HCT116 (cell line): ENCODE data around the gene TALDO1. TPM values are rescaled to one million over a fixed set of nuclear protein-coding genes. Genes with fewer than 3 reads are reported as not detected.
"Not testable (repeated sequence)": the region's sequence is repeated elsewhere in the genome, so short reads cannot be mapped to it uniquely, and the experiment has no call there.

Experiments used
- ATAC-seq: fragments of 200-7000 bp; cut with Tn5 transposase; 2 replicates; pipeline ENCODE4 v1.9.1; 2020; ENCODE audit warnings: mild to moderate bottlenecking, moderate library complexity
- BruUV-seq: library from RNA; stranded (reverse); fragments of 400-500 nt; replicated peaks from 2 replicates; lab custom pipeline; 2021; lab: Mats Ljungman, UMichigan
- CTCF ChIA-PET: fragments of 300-600 bp; sonication (Branson Sonifier 250); formaldehyde crosslinking; loops from one replicate; lab custom pipeline; 2021; ENCODE audit warnings: antibody characterized with exemption; lab: Charles Lee
- POLR2A ChIA-PET: fragments of 300-600, 350-600 bp; sonication (Branson Sonifier 250); formaldehyde crosslinking; loops from one replicate; lab custom pipeline; 2021; ENCODE audit warnings: antibody characterized with exemption; lab: Charles Lee
- RAD21 ChIA-PET, 2 experiments: fragments of 300-600 bp; sonication (Branson Sonifier 250); formaldehyde crosslinking; loops; one replicate each; lab custom pipeline; 2023; ENCODE audit warnings: low total read pairs in 2 of 2; ENCODE audit not compliant: uncharacterized antibody in 2 of 2, unreplicated experiment in 2 of 2, low non-redundant PET in 1 of 2; lab: Charles Lee
- DNase-seq: peaks from one replicate; pipeline ENCODE4 v3.0.0-alpha.2; 2010; ENCODE audit warnings: low read depth, low spot score
- H2AFZ ChIP-seq: fragments of 200-600 bp; shearing (Covaris generic), sonication (generic); 2 replicates; pipeline ENCODE4 v1.6.1; 2017; ENCODE audit warnings: low read depth, mixed run types, mixed read lengths, antibody characterized with exemption, low read length; ENCODE audit not compliant: poor library complexity, severe bottlenecking
- H3K27ac ChIP-seq: 2 replicates; pipeline ENCODE4 v1.5.1; 2012; ENCODE audit warnings: low read depth, low read length
- H3K27me3 ChIP-seq: fragments of 200-600 bp; sonication (generic); 2 replicates; pipeline ENCODE4 v1.6.1; 2016; ENCODE audit warnings: mixed run types, low read length, mixed read lengths; ENCODE audit not compliant: insufficient read depth
- H3K36me3 ChIP-seq, 2 experiments: fragments of 200-500 bp in 1 of 2; fragments of 200-600 bp in 1 of 2; sonication (Bioruptor generic) in 1 of 2; sonication (generic) in 1 of 2; 2 replicates each; pipeline versions ENCODE4 v1.5.1 to v1.6.1; 2014 to 2016; ENCODE audit warnings: low read length in 2 of 2, inconsistent platforms in 1 of 2, mixed read lengths in 1 of 2, mixed run types in 1 of 2; ENCODE audit not compliant: insufficient read depth in 2 of 2, control insufficient read depth in 1 of 2
- H3K4me1 ChIP-seq, 2 experiments: fragments of 200-600 bp in 1 of 2; sonication (generic) in 1 of 2; 2 replicates each; pipeline versions ENCODE4 v1.5.1 to v1.6.1; 2012 to 2017; ENCODE audit warnings: low read length in 2 of 2, inconsistent platforms in 1 of 2, mild to moderate bottlenecking in 1 of 2, mixed read lengths in 1 of 2, mixed run types in 1 of 2, moderate library complexity in 1 of 2; ENCODE audit not compliant: insufficient read depth in 2 of 2, control insufficient read depth in 1 of 2
- H3K4me2 ChIP-seq: fragments of 200-600 bp; sonication (generic); 2 replicates; pipeline ENCODE4 v1.6.1; 2017; ENCODE audit warnings: mixed run types, low read length, mixed read lengths
- H3K4me3 ChIP-seq, 2 experiments: fragments of 200-600 bp in 1 of 2; sonication (generic) in 1 of 2; replicated peaks in 1 of 2; 2 replicates each; pipeline ENCODE4 v1.5.1; 2011 to 2016; ENCODE audit warnings: low read length in 2 of 2, control low read depth in 1 of 2, low read depth in 1 of 2, mild to moderate bottlenecking in 1 of 2, mixed read lengths in 1 of 2, mixed run types in 1 of 2
- H3K79me2 ChIP-seq: fragments of 200-600 bp; sonication (generic); 2 replicates; pipeline ENCODE4 v1.6.1; 2017; ENCODE audit warnings: mild to moderate bottlenecking, mixed run types, low read length, moderate library complexity, mixed read lengths; ENCODE audit not compliant: insufficient read depth
- H3K9ac ChIP-seq: fragments of 200-600 bp; sonication (generic); 2 replicates; pipeline ENCODE4 v1.6.1; 2016; ENCODE audit warnings: low read length, mixed read lengths
- H3K9me2 ChIP-seq: fragments of 200-600 bp; sonication (generic), shearing (Covaris generic); 2 replicates; pipeline ENCODE4 v1.6.1; 2017; ENCODE audit warnings: mixed run types, mild to moderate bottlenecking, moderate library complexity; ENCODE audit not compliant: insufficient read depth
- H3K9me3 ChIP-seq, 2 experiments: fragments of 200-500 bp in 1 of 2; fragments of 200-600 bp in 1 of 2; sonication (Bioruptor generic) in 1 of 2; sonication (generic) in 1 of 2; 2 replicates each; pipeline ENCODE4 v1.6.1; 2014 to 2017; ENCODE audit warnings: low read length in 2 of 2, mixed read lengths in 2 of 2, inconsistent platforms in 1 of 2, low read depth in 1 of 2, mild to moderate bottlenecking in 1 of 2, mixed run types in 1 of 2, moderate library complexity in 1 of 2; ENCODE audit not compliant: control insufficient read depth in 1 of 2, insufficient read depth in 1 of 2
- H4K20me1 ChIP-seq: fragments of 200-600 bp; sonication (generic), shearing (Covaris generic); 2 replicates; pipeline ENCODE4 v1.6.1; 2017; ENCODE audit warnings: mixed run types, mild to moderate bottlenecking, moderate library complexity; ENCODE audit not compliant: insufficient read depth
- ATF3 ChIP-seq: IDR thresholded peaks from 2 replicates; pipeline ENCODE4 v1.6.1; 2012
- CBX3 ChIP-seq: IDR thresholded peaks from 2 replicates; pipeline ENCODE4 v1.6.1; 2012; ENCODE audit warnings: low read depth
- CEBPB ChIP-seq: IDR thresholded peaks from 2 replicates; pipeline ENCODE4 v1.6.1; 2012; ENCODE audit warnings: low read depth
- EZH2phosphoT487 ChIP-seq: fragments of 200-600 bp; IDR thresholded peaks from 2 replicates; pipeline ENCODE4 v1.6.1; 2018; ENCODE audit warnings: antibody characterized with exemption, borderline replicate concordance
- FOSL1 ChIP-seq: IDR thresholded peaks from 2 replicates; pipeline ENCODE4 v1.6.1; 2012; ENCODE audit warnings: low read depth
- JUND ChIP-seq: IDR thresholded peaks from 2 replicates; pipeline ENCODE4 v1.6.1; 2012
- POLR2A ChIP-seq: IDR thresholded peaks from 2 replicates; pipeline ENCODE4 v1.7.0; 2011; ENCODE audit warnings: borderline replicate concordance; ENCODE audit not compliant: insufficient read depth, insufficient read length; ENCODE audit errors: extremely low read depth
- POLR2AphosphoS5 ChIP-seq: IDR thresholded peaks from 2 replicates; pipeline ENCODE4 v1.6.1; 2011; ENCODE audit warnings: mild to moderate bottlenecking, low read depth, low read length, moderate library complexity
- RAD21 ChIP-seq: IDR thresholded peaks from 2 replicates; pipeline ENCODE4 v1.6.1; 2012; ENCODE audit warnings: low read depth, mild to moderate bottlenecking
- REST ChIP-seq: IDR thresholded peaks from 2 replicates; pipeline ENCODE4 v1.6.1; 2012; ENCODE audit warnings: low read depth
- SIN3A ChIP-seq: IDR thresholded peaks from 2 replicates; pipeline ENCODE4 v1.6.1; 2012; ENCODE audit warnings: low read depth
- SP1 ChIP-seq: IDR thresholded peaks from 2 replicates; pipeline ENCODE4 v1.6.1; 2012; ENCODE audit warnings: low read depth
- TCF7L2 ChIP-seq: IDR thresholded peaks from 2 replicates; pipeline ENCODE4 v1.7.0; 2011; ENCODE audit warnings: borderline replicate concordance, inconsistent platforms; ENCODE audit not compliant: insufficient read depth, insufficient read length; ENCODE audit errors: extremely low read depth
- YY1 ChIP-seq: IDR thresholded peaks from 2 replicates; pipeline ENCODE4 v1.6.1; 2011; ENCODE audit warnings: low read length, low read depth, moderate library complexity, mild to moderate bottlenecking; ENCODE audit not compliant: insufficient replicate concordance; ENCODE audit errors: extremely low read depth
- ZFX ChIP-seq: fragments of 450-650 bp; IDR thresholded peaks from 2 replicates; pipeline ENCODE4 v1.6.1; 2017
- ZNF274 ChIP-seq: fragments of 200-500 bp; sonication (Bioruptor generic); IDR thresholded peaks from 2 replicates; pipeline ENCODE4 v1.6.1; 2014; ENCODE audit warnings: mild to moderate bottlenecking, low read depth, low read length, inconsistent platforms
- intact Hi-C: fragments of 100-400 bp; cut with micrococcal nuclease; formaldehyde crosslinking; loops from 2 replicates; pipeline ENCODE4 v1.10.0; 2022
- total RNA-seq: library from RNA; stranded (reverse); gene quantifications from one replicate; pipeline ENCODE4 v1.2.1, GENCODE V29; 2021; ENCODE audit not compliant: unreplicated experiment

TALDO1 gene
- total RNA-seq, 1 experiment from 2014 or later = 242 TPM

GRCh38 chr11:733072-733471 lies 14.2 kb upstream of the TALDO1 start:
- Histone ChIP-seq H3K36me3 (no peaks in the 10 kb centered on the region), H3K9me3 (no peaks in the 10 kb centered on the region), H4K20me1 (no peaks in the 10 kb centered on the region), H3K9ac (no peak overlapping the region), H2AFZ (no peak overlapping the region), H3K9me2 (no peaks in the 10 kb centered on the region), H3K27me3 (no peaks in the 10 kb centered on the region), H3K4me3 (no peak overlapping the region), H3K27ac (no peak overlapping the region), H3K4me2 (no peak overlapping the region), H3K79me2 (no peaks in the 10 kb centered on the region), H3K4me1 (peaks cover 0 to 13% of the 10 kb centered on the region in 2 experiments; a peak in 3 of 4 replicates)
- POLR2A ChIA-PET = interaction anchor here (1.4 kb wide), 1 partner anchor 37 kb away, joined by 3 read pairs; the partner anchor contains the start of gene TMEM80
- no peak for DNase-seq
- CTCF ChIA-PET = no interaction called here
- intact Hi-C loops = no loop called here
- no peak for ATAC-seq
- BruUV-seq = no TSS peak
- RAD21 ChIA-PET = no interaction called here
- no peak for TF ChIP-seq CBX3
- TF ChIP-seq JUND = no peak
- TF ChIP-seq FOSL1 = no peak
- no peak for TF ChIP-seq SP1
- TF ChIP-seq POLR2AphosphoS5 = no peak
- TF ChIP-seq ZNF274 = no peak
- TF ChIP-seq EZH2phosphoT487 = no peak
- TF ChIP-seq RAD21 = no peak
- TF ChIP-seq SIN3A = no peak
- no peak for TF ChIP-seq REST
- no peak for TF ChIP-seq YY1
- no peak for TF ChIP-seq POLR2A
- TF ChIP-seq ATF3 = no peak
- no peak for TF ChIP-seq TCF7L2
- TF ChIP-seq ZFX = no peak
- no peak for TF ChIP-seq CEBPB

GRCh38 chr11:734541-734940 lies 12.7 kb upstream of the TALDO1 start:
- H3K4me1 ChIP-seq, H2AFZ ChIP-seq, H3K79me2 ChIP-seq, H3K36me3 ChIP-seq, RAD21 ChIA-PET, H3K27ac ChIP-seq, CTCF ChIA-PET, H3K4me3 ChIP-seq, H3K4me2 ChIP-seq, DNase-seq, ATAC-seq, intact Hi-C loops, H3K9me3 ChIP-seq, H3K27me3 ChIP-seq, H4K20me1 ChIP-seq, H3K9me2 ChIP-seq, BruUV-seq, H3K9ac ChIP-seq: not testable (repeated sequence)
- POLR2A ChIA-PET = interaction anchor here (1.4 kb wide), 1 partner anchor 38 kb away, joined by 3 read pairs; the partner anchor contains the start of gene TMEM80
